Right lobe of liver (tissue), 6 donors: Measurements from ENCODE around the gene KRT71. TPM values are rescaled to one million over a fixed set of nuclear protein-coding genes. Genes with fewer than 3 reads are reported as not detected.

Source experiments
- ATAC-seq, 4 donors: fragments of 200-7000 bp; cut with Tn5 transposase; one replicate each; pipeline ENCODE4 v1.9.1; 2020; ENCODE audit warnings: mild to moderate bottlenecking in 4 of 4, moderate library complexity in 4 of 4
- DNase-seq, 3 donors: peaks; one replicate each; pipeline ENCODE4 v3.0.0-alpha.2; 2020
- H3K27ac ChIP-seq, 3 donors: fragments of 200-600 bp; one replicate each; pipeline ENCODE4 v1.8.0; 2022
- H3K27me3 ChIP-seq, 2 donors: fragments of 200-600 bp; one replicate each; pipeline ENCODE4 v1.8.0; 2022
- H3K36me3 ChIP-seq, 4 donors: fragments of 200-600 bp; sonication (generic) in 1 of 4; one replicate each; pipeline versions ENCODE4 v1.5.1 to v1.8.0; 2017 to 2022; ENCODE audit warnings: control low read depth in 1 of 4
- H3K4me1 ChIP-seq, 4 donors: fragments of 200-600 bp; sonication (generic) in 1 of 4; one replicate each; pipeline versions ENCODE4 v1.5.1 to v1.8.0; 2017 to 2022; ENCODE audit warnings: control low read depth in 1 of 4
- H3K4me3 ChIP-seq, 3 donors: fragments of 200-600 bp; one replicate each; pipeline ENCODE4 v1.8.0; 2022
- H3K9me3 ChIP-seq, 4 donors: fragments of 200-600 bp; sonication (generic) in 1 of 4; one replicate each; pipeline versions ENCODE4 v1.5.1 to v1.8.0; 2017 to 2022; ENCODE audit warnings: control low read depth in 1 of 4
- CTCF ChIP-seq, 4 donors: fragments of 200-600 bp in 3 of 4; fragments of 450-650 bp in 1 of 4; IDR thresholded peaks; one replicate each; pipeline versions ENCODE4 v1.5.1 to v1.8.0; 2016 to 2022; ENCODE audit warnings: antibody characterized with exemption in 4 of 4, mild to moderate bottlenecking in 2 of 4
- POLR2A ChIP-seq: fragments of 450-650 bp; IDR thresholded peaks from one replicate; pipeline ENCODE4 v1.6.1; 2017; ENCODE audit warnings: antibody characterized with exemption, mild to moderate bottlenecking
- WGBS: methylation state at CpG from one replicate; pipeline ENCODE4 v1.1.6; 2018; ENCODE audit warnings: low coverage, low lambda C conversion rate; ENCODE audit not compliant: insufficient coverage; ENCODE audit errors: missing lambda C conversion rate; 5-methylcytosine and 5-hydroxymethylcytosine counted together
- intact Hi-C, 2 donors: fragments of 100-400 bp; cut with DNase I; formaldehyde crosslinking; loops; one replicate each; pipeline versions ENCODE4 v1.11.2 to v1.14.1; 2022
- total RNA-seq, 6 experiments: library from RNA; depleted of rRNA in 2 of 6; stranded (reverse); fragments of >200 nt in 2 of 6; fragmentation: NEBNext Ultra II Directional in 3 of 6; extraction: Animal tissue kit (Norgen Biotek cat#: 25700) in 3 of 6; gene quantifications; one replicate each; pipeline versions ENCODE4 v1.1.0 to v1.2.4, GENCODE V29; 2016 to 2023
- donor health status: DM: no; HTN: yes; CAD: no.
- donor health status: DM: no; HTN: no; CAD: no.
- donor health status: DM: no; HTN: no; CAD: no.
- donor health status: DM: no; HTN: yes; CAD: no.
- donor health status: DM: no; HTN: yes; CAD: no.

Gene KRT71
- total RNA-seq, 6 experiments from 2014 or later = not detected

GRCh38 chr12:52527121-52527800 is 25.7 kb downstream of the KRT71 start:
- WGBS = 26% methylated on average over 3 of the region's 4 CpGs
- H3K27me3 ChIP-seq = no peaks in the 10 kb centered on the region
- peak in 1 of 3 donors; percentile 13 for DNase-seq
- H3K36me3 ChIP-seq = no peaks in the 10 kb centered on the region
- no peak overlapping the region for H3K27ac ChIP-seq
- ATAC-seq = no peak
- TF ChIP-seq POLR2A (no peak), CTCF (IDR thresholded peaks at IDR 0.05) (no peak)
- H3K4me1 ChIP-seq = no peaks in the 10 kb centered on the region
- no peak overlapping the region for H3K4me3 ChIP-seq
- H3K9me3 ChIP-seq = no peaks in the 10 kb centered on the region
- intact Hi-C loops = no loop called here

- Histone ChIP-seq H3K27ac (no peak overlapping the region), H3K4me3 (no peak overlapping the region), H3K36me3 (no peaks in the 10 kb centered on the region), H3K9me3 (no peaks in the 10 kb centered on the region), H3K4me1 (no peaks in the 10 kb centered on the region), H3K27me3 (no peaks in the 10 kb centered on the region)
- WGBS = 80% methylated on average over 3 of the region's 8 CpGs
- no peak for TF ChIP-seq POLR2A
- no peak for TF ChIP-seq CTCF (IDR thresholded peaks at IDR 0.05)
- intact Hi-C loops = no loop called here
- ATAC-seq = no peak
- DNase-seq = peak in 1 of 3 donors; percentile 31
Measured at GRCh38 chr12:52526511-52526951, 26.4 kb downstream of the KRT71 start.

- intact Hi-C loops = no loop called here
- H3K36me3 ChIP-seq = no peaks in the 10 kb centered on the region
- DNase-seq (peak in 1 of 3 donors; percentile 16), ATAC-seq (no peak)
- no peak overlapping the region for H3K27ac ChIP-seq
- H3K9me3 ChIP-seq = no peaks in the 10 kb centered on the region
- H3K4me1 ChIP-seq = no peaks in the 10 kb centered on the region
- no peaks in the 10 kb centered on the region for H3K27me3 ChIP-seq
- WGBS = 76% methylated on average over 7 of the region's 13 CpGs
- TF ChIP-seq CTCF (IDR thresholded peaks at IDR 0.05) (no peak), POLR2A (no peak)
- H3K4me3 ChIP-seq = no peak overlapping the region
Measured at GRCh38 chr12:52525661-52526499, 27.1 kb downstream of the KRT71 start.

- no peak overlapping the region for H3K27ac ChIP-seq
- intact Hi-C loops = no loop called here
- no peaks in the 10 kb centered on the region for H3K27me3 ChIP-seq
- no peaks in the 10 kb centered on the region for H3K9me3 ChIP-seq
- WGBS = 80% methylated on average over 3 of the region's 5 CpGs
- peak in 1 of 3 donors; percentile 31 for DNase-seq
- H3K36me3 ChIP-seq = no peaks in the 10 kb centered on the region
- H3K4me1 ChIP-seq = no peaks in the 10 kb centered on the region
- TF ChIP-seq CTCF (IDR thresholded peaks at IDR 0.05) = no peak
- TF ChIP-seq POLR2A = no peak
- H3K4me3 ChIP-seq = no peak overlapping the region
- ATAC-seq = no peak
Measured at GRCh38 chr12:52524898-52525591, 27.9 kb downstream of the KRT71 start.
